22Rv1 (cell line): ENCODE measurements around the gene SPOCK2.
A peak's percentile ranks its signal among the peaks of the same experiment; 100 is the strongest.

ENCODE experiments used
- H3K27ac ChIP-seq: fragments of 450-650 bp; 2 replicates; pipeline ENCODE4 v1.5.1; 2017
- CTCF ChIP-seq: fragments of 450-650 bp; IDR thresholded peaks from 2 replicates; pipeline ENCODE4 v1.5.1; 2017; ENCODE audit warnings: mild to moderate bottlenecking
- ZFX ChIP-seq: fragments of 450-650 bp; IDR thresholded peaks from 2 replicates; pipeline ENCODE4 v1.6.1; 2017; ENCODE audit warnings: antibody characterized with exemption, borderline replicate concordance

The SPOCK2 gene

GRCh38 chr10:72048450-72049124 lies 39.8 kb downstream of the SPOCK2 start:
- no peak overlapping the region for H3K27ac ChIP-seq
- no peak for TF ChIP-seq ZFX
- TF ChIP-seq CTCF, result peak; percentile 99

DNA sequence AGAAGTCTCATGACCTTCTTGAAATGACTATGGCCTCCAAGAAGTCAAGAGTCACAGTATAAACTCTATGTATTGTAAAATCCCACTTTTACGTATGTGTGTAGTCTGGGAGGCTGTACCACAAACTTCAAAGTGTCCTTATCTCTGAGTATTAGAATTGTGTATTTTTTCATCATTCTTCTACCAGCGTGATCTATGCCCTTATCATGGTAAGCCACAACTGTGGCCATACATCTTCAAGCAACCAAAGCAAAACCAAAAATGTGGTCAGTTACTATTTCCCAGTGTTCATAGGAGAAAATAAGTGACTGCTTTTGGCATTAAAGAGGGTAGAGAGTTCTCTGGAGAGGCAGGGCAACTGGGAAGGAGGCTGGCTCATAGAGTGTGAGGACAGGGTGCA lies 42.8 kb downstream of the SPOCK2 start:
- no peak for TF ChIP-seq CTCF
- TF ChIP-seq ZFX, result no peak
- H3K27ac ChIP-seq, result no peak overlapping the region

DNA sequence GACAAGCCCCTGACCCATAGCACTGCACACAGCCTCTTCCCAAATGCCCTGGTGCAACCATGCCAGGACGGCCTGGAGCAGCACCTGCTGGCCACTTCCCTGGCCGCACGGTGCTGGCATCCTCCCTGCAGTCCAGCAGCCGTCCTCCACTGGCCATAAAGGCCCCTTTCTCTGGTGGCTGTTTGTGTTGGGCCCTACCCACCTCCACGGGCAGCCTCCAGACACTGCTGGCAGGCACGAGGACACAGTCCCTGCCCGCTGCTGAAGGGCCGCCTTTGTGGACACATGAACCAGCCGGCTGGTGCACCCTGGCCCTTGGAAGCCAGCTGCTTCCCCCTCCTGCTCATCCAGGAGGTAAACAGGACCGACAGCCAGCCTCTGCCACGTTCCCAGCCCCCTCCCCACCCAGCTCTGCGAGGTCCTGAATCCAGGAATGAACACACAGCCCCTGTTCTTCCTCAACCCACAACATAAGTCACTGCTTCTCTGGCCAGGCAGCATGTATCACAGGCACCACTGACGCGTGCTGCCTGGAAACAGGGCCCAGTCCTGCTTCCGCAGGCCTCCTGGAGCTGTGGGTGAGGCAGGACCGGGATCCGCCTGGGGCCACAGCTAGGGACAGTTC lies 43.8 kb downstream of the SPOCK2 start:
- no peak overlapping the region for H3K27ac ChIP-seq
- TF ChIP-seq CTCF (no peak), ZFX (no peak)

- TF ChIP-seq CTCF (no peak), ZFX (no peak)
- no peak overlapping the region for H3K27ac ChIP-seq
Measured at GRCh38 chr10:72043016-72043834, 45.1 kb downstream of the SPOCK2 start.

GRCh38 chr10:72041491-72041890 lies 46.9 kb downstream of the SPOCK2 start:
- TF ChIP-seq CTCF (no peak), ZFX (no peak)
- H3K27ac ChIP-seq, result no peak overlapping the region

DNA sequence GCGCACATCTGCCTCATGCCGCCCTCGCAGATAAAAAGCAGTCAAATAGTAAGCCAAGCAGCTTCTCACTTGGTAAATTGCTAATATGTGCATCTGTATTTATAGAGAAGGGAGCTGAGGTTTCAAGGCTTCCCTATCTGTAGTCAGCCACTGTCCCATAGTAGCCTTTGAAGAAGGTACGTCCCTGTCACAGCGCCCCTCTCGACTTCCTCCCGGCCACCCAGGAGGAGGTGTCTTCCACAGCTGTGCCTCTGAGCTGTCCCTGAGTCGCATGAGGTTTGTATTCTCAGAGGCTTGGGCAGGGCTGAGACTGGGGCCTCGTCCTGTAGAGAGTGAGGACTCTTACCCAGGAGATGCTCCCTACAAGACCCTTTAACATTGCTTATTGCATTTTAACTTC lies 49.0 kb downstream of the SPOCK2 start:
- no peak overlapping the region for H3K27ac ChIP-seq
- TF ChIP-seq ZFX (no peak), CTCF (no peak)
